ENCODE results near the gene DCD. TPM values are rescaled to one million over a fixed set of nuclear protein-coding genes. Genes with fewer than 3 reads are reported as not detected.

DCD gene
- total RNA-seq, 1 experiment from 2014 or later: not detected

GRCh38 chr12:54689984-54690383 is 41.8 kb upstream of the DCD start:
- intact Hi-C loops (cut with micrococcal nuclease; ENCODE audit: unreplicated experiment): loop anchor here (5.0 kb wide), 1 partner anchor 33 kb away; no protein-coding TSS in a partner anchor
- no peaks in the 10 kb centered on the region for H3K4me1 ChIP-seq (ENCODE audit: insufficient read depth, low read length, poor library complexity, severe bottlenecking)

GRCh38 chr12:54689034-54689372 is 40.8 kb upstream of the DCD start:
- H3K4me3 ChIP-seq (ENCODE audit: low read depth, low read length, poor library complexity, severe bottlenecking): no peak overlapping the region
- DNase-seq (ENCODE audit: low spot score): no peak
- H3K4me1 ChIP-seq (ENCODE audit: insufficient read depth, low read length, poor library complexity, severe bottlenecking): no peaks in the 10 kb centered on the region
- no peaks in the 10 kb centered on the region for H3K27me3 ChIP-seq (replicated peaks; ENCODE audit: insufficient read depth, low read depth, low read length, poor library complexity)
- intact Hi-C loops (cut with micrococcal nuclease; ENCODE audit: unreplicated experiment): no loop called here
- ChIA-PET CTCF (no interaction called here), POLR2A (ENCODE audit: low non-redundant PET) (no interaction called here)
- no peaks in the 10 kb centered on the region for H3K9me3 ChIP-seq (ENCODE audit: low read depth, low read length, poor library complexity, severe bottlenecking)
- H3K36me3 ChIP-seq (ENCODE audit: insufficient read depth, low read length, poor library complexity, severe bottlenecking): no peaks in the 10 kb centered on the region
- H3K27ac ChIP-seq (ENCODE audit: low read depth, low read length, poor library complexity, severe bottlenecking): no peak overlapping the region
- no TSS peak for BruUV-seq (replicated peaks)
- TF ChIP-seq CTCF (conservative IDR thresholded peaks at IDR 0.05; ENCODE audit: low read depth, low read length): no peak
- TF ChIP-seq EZH2 (IDR thresholded peaks at IDR 0.05; ENCODE audit: borderline replicate concordance, low read depth, low read length, poor library complexity, severe bottlenecking): no peak

More at GRCh38 chr12:54689984-54690383, 41.8 kb upstream of the DCD start:
- no peak for TF ChIP-seq EZH2 (IDR thresholded peaks at IDR 0.05; ENCODE audit: borderline replicate concordance, low read depth, low read length, poor library complexity, severe bottlenecking)
- TF ChIP-seq CTCF (conservative IDR thresholded peaks at IDR 0.05; ENCODE audit: low read depth, low read length): peak; percentile 51
- CTCF ChIA-PET: interaction anchor here (0.9 kb wide), 1 partner anchor 12 kb away, joined by 3 read pairs; no protein-coding TSS in a partner anchor
- no peaks in the 10 kb centered on the region for H3K9me3 ChIP-seq (ENCODE audit: low read depth, low read length, poor library complexity, severe bottlenecking)
- no TSS peak for BruUV-seq (replicated peaks)
- no peak overlapping the region for H3K4me3 ChIP-seq (ENCODE audit: low read depth, low read length, poor library complexity, severe bottlenecking)
- POLR2A ChIA-PET (ENCODE audit: low non-redundant PET): interaction anchor here (0.5 kb wide), 1 partner anchor 164 kb away, joined by 3 read pairs; no protein-coding TSS in a partner anchor
- no peak overlapping the region for H3K27ac ChIP-seq (ENCODE audit: low read depth, low read length, poor library complexity, severe bottlenecking)
- DNase-seq (ENCODE audit: low spot score): peak; percentile 37
- no peaks in the 10 kb centered on the region for H3K36me3 ChIP-seq (ENCODE audit: insufficient read depth, low read length, poor library complexity, severe bottlenecking)
- H3K27me3 ChIP-seq (replicated peaks; ENCODE audit: insufficient read depth, low read depth, low read length, poor library complexity): no peaks in the 10 kb centered on the region

- no peaks in the 10 kb centered on the region for H3K27me3 ChIP-seq (replicated peaks; ENCODE audit: insufficient read depth, low read depth, low read length, poor library complexity)
- H3K9me3 ChIP-seq (ENCODE audit: low read depth, low read length, poor library complexity, severe bottlenecking): no peaks in the 10 kb centered on the region
- BruUV-seq (replicated peaks): no TSS peak
- H3K4me1 ChIP-seq (ENCODE audit: insufficient read depth, low read length, poor library complexity, severe bottlenecking): peaks cover 3% of the 10 kb centered on the region
- TF ChIP-seq CTCF (conservative IDR thresholded peaks at IDR 0.05; ENCODE audit: low read depth, low read length) (no peak), EZH2 (IDR thresholded peaks at IDR 0.05; ENCODE audit: borderline replicate concordance, low read depth, low read length, poor library complexity, severe bottlenecking) (no peak)
- no peak overlapping the region for H3K27ac ChIP-seq (ENCODE audit: low read depth, low read length, poor library complexity, severe bottlenecking)
- no peak overlapping the region for H3K4me3 ChIP-seq (ENCODE audit: low read depth, low read length, poor library complexity, severe bottlenecking)
- ChIA-PET CTCF (no interaction called here), POLR2A (ENCODE audit: low non-redundant PET) (no interaction called here)
- intact Hi-C loops (cut with micrococcal nuclease; ENCODE audit: unreplicated experiment): no loop called here
- DNase-seq (ENCODE audit: low spot score): no peak
- no peaks in the 10 kb centered on the region for H3K36me3 ChIP-seq (ENCODE audit: insufficient read depth, low read length, poor library complexity, severe bottlenecking)
Observed at GRCh38 chr12:54688309-54689033, 40.3 kb upstream of the DCD start.

Measured in A673 (cell line).